Activated T-cell treated with anti-CD3 and anti-CD28 coated beads for 24 hours (primary cell): ENCODE measurements around the gene MAP1LC3B.
"Not testable (repeated sequence)": the region's sequence is repeated elsewhere in the genome, so short reads cannot be mapped to it uniquely, and the experiment has no call there.

Experiments
- DNase-seq: peaks from one replicate; pipeline ENCODE4 v3.0.0-alpha.2; 2020; ENCODE audit warnings: low read depth

Gene MAP1LC3B

GRCh38 chr16:87360862-87361610, 31.1 kb upstream of the MAP1LC3B start:
- DNase-seq: no peak

GRCh38 chr16:87361916-87362619, 30.1 kb upstream of the MAP1LC3B start:
- no peak for DNase-seq

GRCh38 chr16:87362828-87363559, 29.1 kb upstream of the MAP1LC3B start:
- DNase-seq: not testable (repeated sequence)

GRCh38 chr16:87363771-87364455, 28.2 kb upstream of the MAP1LC3B start:
- DNase-seq: no peak

GRCh38 chr16:87365021-87365713, 27.0 kb upstream of the MAP1LC3B start:
- no peak for DNase-seq

- no peak for DNase-seq
Measured at GRCh38 chr16:87366288-87366687, 25.8 kb upstream of the MAP1LC3B start.

- no peak for DNase-seq
Measured at GRCh38 chr16:87366930-87367329, 25.2 kb upstream of the MAP1LC3B start.

- no peak for DNase-seq
Measured at GRCh38 chr16:87367529-87367928, 24.6 kb upstream of the MAP1LC3B start.

- DNase-seq: no peak
Measured at GRCh38 chr16:87368029-87368770, 23.9 kb upstream of the MAP1LC3B start.

- no peak for DNase-seq
Measured at GRCh38 chr16:87369117-87369765, 22.9 kb upstream of the MAP1LC3B start.

- no peak for DNase-seq
Measured at GRCh38 chr16:87369796-87370719, 22.1 kb upstream of the MAP1LC3B start.

GRCh38 chr16:87371261-87371866, 20.8 kb upstream of the MAP1LC3B start:
- DNase-seq: no peak

- DNase-seq: no peak
Measured at GRCh38 chr16:87372305-87372704, 19.8 kb upstream of the MAP1LC3B start.

- no peak for DNase-seq
Measured at GRCh38 chr16:87374313-87374712, 17.8 kb upstream of the MAP1LC3B start.

- no peak for DNase-seq
Measured at GRCh38 chr16:87375426-87376135, 16.6 kb upstream of the MAP1LC3B start.

GRCh38 chr16:87376660-87377059, 15.5 kb upstream of the MAP1LC3B start:
- DNase-seq: no peak

GRCh38 chr16:87379312-87379752, 12.8 kb upstream of the MAP1LC3B start:
- not testable (repeated sequence) for DNase-seq

GRCh38 chr16:87380403-87380802, 11.7 kb upstream of the MAP1LC3B start:
- DNase-seq: no peak
